Prostate gland (tissue), 2 donors: ENCODE measurements around the gene TTLL10.

Experiments used
- CTCF ChIP-seq, 4 experiments: fragments of 200-600 bp in 2 of 4; fragments of 450-650 bp in 2 of 4; sonication (generic) in 2 of 4; IDR thresholded peaks; 1 replicate in 3 of 4; 2 replicates in 1 of 4; pipeline ENCODE4 v1.5.1; 2016 to 2019; ENCODE audit warnings: antibody characterized with exemption in 4 of 4, mild to moderate bottlenecking in 2 of 4, moderate library complexity in 2 of 4
- POLR2AphosphoS5 ChIP-seq: sonication (generic); formaldehyde crosslinking; IDR thresholded peaks from one replicate; pipeline ENCODE4 v1.6.1; 2017; ENCODE audit warnings: antibody characterized with exemption

- TF ChIP-seq CTCF (IDR thresholded peaks at IDR 0.05) (no peak), POLR2AphosphoS5 (no peak)
Measured at GRCh38 chr1:1165485-1165884, 8.2 kb upstream of the TTLL10 start.
